ENCODE results near the gene ACOX1. TPM values are rescaled to one million over a fixed set of nuclear protein-coding genes. Genes with fewer than 3 reads are reported as not detected.
"Not testable (repeated sequence)": the region's sequence is repeated elsewhere in the genome, so short reads cannot be mapped to it uniquely, and the experiment has no call there.

The ACOX1 gene
- total RNA-seq, 4 donors from 2014 or later = 33.7 to 44.4 (median 39.1) TPM

DNA sequence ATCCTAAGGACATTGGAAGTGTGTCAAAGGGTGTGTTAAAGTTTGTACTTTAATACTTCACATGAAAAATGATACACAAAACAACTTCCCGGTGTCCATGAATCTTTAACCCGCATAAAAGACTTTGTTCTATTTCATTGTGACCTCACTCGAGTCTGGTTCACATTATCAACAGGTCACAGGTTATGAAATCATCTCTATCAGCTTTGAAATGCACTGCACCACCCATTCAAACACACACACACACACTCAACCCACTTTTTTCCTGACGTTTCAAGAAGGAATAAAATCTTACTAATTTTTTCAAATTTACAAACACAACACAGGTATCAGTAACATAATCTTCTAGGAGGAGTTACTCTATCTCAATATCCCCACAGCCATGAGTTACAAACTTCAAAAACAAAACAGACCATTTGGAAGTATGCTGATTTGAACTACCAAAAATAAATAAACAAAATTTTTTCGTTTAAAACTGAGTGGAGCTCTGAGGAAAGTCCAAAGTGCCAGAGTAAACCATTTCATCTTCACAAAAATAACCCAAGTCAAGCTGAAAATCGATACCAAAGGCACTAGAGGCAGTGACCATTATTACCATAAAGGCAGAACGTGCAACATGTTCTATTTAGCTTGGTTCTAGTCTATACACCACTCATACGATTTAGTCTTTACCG is 2.7 kb downstream of the ACOX1 start:
- TF ChIP-seq EP300 (IDR thresholded peaks at IDR 0.05) (no peak), POLR2A (IDR thresholded peaks at IDR 0.05) (no peak)
- TF ChIP-seq, protein P1, sequence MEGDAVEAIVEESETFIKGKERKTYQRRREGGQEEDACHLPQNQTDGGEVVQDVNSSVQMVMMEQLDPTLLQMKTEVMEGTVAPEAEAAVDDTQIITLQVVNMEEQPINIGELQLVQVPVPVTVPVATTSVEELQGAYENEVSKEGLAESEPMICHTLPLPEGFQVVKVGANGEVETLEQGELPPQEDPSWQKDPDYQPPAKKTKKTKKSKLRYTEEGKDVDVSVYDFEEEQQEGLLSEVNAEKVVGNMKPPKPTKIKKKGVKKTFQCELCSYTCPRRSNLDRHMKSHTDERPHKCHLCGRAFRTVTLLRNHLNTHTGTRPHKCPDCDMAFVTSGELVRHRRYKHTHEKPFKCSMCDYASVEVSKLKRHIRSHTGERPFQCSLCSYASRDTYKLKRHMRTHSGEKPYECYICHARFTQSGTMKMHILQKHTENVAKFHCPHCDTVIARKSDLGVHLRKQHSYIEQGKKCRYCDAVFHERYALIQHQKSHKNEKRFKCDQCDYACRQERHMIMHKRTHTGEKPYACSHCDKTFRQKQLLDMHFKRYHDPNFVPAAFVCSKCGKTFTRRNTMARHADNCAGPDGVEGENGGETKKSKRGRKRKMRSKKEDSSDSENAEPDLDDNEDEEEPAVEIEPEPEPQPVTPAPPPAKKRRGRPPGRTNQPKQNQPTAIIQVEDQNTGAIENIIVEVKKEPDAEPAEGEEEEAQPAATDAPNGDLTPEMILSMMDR (IDR thresholded peaks at IDR 0.05) = no peak
- Histone ChIP-seq H3K9me3 (no peaks in the 10 kb centered on the region), H3K4me3 (no peak overlapping the region), H3K27ac (peak overlapping the region; percentile 8 to 54 (median 26)), H3K4me1 (peaks cover 0 to 46% (median 22%) of the 10 kb centered on the region in 4 donors), H3K36me3 (peaks cover 0 to 18% (median 0%) of the 10 kb centered on the region in 3 donors), H3K27me3 (no peaks in the 10 kb centered on the region)
- WGBS, 2 donors = 37 to 38% methylated on average over 9 of the region's 9 CpGs
- DNase-seq (ENCODE audit: low spot score in 2 of 2) = no peak

DNA sequence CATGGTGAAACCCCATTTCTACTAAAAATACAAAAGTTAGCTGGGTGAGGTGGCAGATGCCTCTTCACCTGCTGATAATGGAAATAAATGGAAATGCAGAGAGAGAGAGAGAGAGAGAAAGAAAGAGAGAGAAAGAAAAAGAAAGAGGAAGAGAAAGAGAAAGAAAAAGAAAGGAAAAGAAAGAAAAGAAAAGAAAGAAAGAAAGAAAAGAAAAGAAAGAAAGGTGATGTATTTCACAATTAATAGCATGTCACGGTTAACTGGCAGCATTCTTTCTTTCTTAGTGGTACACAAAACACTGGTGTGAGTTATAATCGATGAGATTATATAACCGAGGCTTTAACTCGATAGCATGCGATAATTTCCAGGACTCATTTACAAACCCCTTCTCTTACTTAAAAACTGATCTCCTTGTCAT is 3.2 kb downstream of the ACOX1 start:
- Histone ChIP-seq H3K36me3 (peaks cover 0 to 23% (median 0%) of the 10 kb centered on the region in 3 donors), H3K4me3 (no peak overlapping the region), H3K9me3 (no peaks in the 10 kb centered on the region), H3K27ac (peak overlapping the region; percentile 8 to 54 (median 26)), H3K27me3 (no peaks in the 10 kb centered on the region), H3K4me1 (peaks cover 0 to 45% (median 20%) of the 10 kb centered on the region in 4 donors)
- DNase-seq (ENCODE audit: low spot score in 2 of 2) = no peak
- no peak for TF ChIP-seq POLR2A (IDR thresholded peaks at IDR 0.05)
- WGBS, 2 donors = 60 to 64% methylated on average over 5 of the region's 5 CpGs

DNA sequence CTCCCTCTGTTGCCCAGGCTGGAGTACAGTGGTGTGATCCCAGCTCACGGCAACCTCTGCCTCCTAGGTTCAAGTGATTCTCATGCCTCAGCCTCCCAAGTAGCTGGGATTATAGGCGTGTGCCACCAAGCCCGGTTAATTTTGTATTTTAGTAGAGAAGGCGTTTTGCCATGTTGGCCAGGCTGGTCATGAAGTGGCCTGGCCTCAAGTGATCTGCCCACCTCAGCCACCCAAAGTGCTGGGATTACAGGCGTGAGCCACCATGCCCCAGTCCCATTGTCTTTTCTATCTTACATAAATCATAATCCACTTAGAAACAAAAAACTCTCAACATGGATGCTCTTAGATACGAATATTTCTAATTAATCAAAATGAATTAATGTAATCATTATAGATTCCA is 3.8 kb downstream of the ACOX1 start:
- Histone ChIP-seq H3K4me1 (peaks cover 0 to 40% (median 17%) of the 10 kb centered on the region in 4 donors), H3K36me3 (peaks cover 0 to 28% (median 0%) of the 10 kb centered on the region in 3 donors), H3K27ac (peak overlapping the region in 2 of 4 donors; percentile 35 to 54)
- H3K27me3 ChIP-seq; DNase-seq (ENCODE audit: low spot score in 2 of 2); H3K9me3 ChIP-seq; H3K4me3 ChIP-seq: not testable (repeated sequence)
- 95 to 97% methylated on average over 6 of the region's 6 CpGs for WGBS, 2 donors

DNA sequence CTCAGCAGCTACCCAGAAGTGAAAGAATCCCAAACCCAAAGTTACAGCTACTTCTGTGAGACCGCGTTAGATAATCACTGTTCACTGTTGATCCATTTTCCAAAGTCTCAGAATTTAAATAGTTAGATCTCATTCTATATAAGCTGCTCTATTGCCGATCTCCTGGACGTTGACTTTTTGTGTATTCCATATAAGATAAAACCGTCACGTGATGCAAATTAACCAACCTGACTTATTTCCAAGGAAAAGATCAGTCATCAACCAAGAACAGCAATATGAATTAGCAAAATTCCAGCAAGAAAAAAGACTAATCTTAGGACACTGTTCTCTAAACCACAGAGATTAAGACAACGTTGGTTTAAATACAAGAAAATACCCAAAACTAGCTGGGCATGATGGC is 8.3 kb downstream of the ACOX1 start:
- Histone ChIP-seq H3K36me3 (peaks cover 0 to 45% (median 0%) of the 10 kb centered on the region in 3 donors), H3K4me1 (peaks cover 0 to 7% (median under 1%) of the 10 kb centered on the region in 4 donors), H3K9me3 (no peaks in the 10 kb centered on the region), H3K4me3 (no peak overlapping the region), H3K27ac (no peak overlapping the region), H3K27me3 (no peaks in the 10 kb centered on the region)
- TF ChIP-seq POLR2A (IDR thresholded peaks at IDR 0.05) (no peak), EP300 (IDR thresholded peaks at IDR 0.05) (no peak)
- TF ChIP-seq, protein P1 (IDR thresholded peaks at IDR 0.05) = no peak
- 82 to 91% methylated on average over 7 of the region's 7 CpGs for WGBS, 2 donors
- DNase-seq (ENCODE audit: low spot score in 2 of 2) = no peak

DNA sequence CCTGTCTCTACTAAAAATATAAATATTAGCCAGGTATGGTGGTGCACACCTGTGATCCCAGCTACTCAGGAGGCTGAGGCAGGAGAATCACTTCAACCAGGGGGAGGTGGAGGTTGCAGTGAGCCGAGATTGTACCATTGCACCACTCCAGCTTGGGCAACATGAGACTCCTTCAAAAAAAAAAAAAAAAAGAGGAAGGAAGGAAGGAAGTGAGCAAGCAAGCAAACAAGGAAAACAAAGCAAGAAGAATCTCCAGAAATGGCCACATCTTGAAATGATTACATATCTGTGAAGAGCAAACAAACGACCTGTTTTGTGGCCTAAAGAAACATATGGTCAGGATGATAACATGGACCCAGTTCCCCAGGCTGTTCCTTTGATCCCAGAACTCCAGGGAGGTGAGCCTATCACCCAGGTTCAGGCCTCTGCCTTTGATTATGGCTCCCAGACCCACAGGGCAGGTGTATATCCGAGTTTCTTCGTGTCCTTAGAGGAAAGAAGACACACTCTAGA is 8.9 kb downstream of the ACOX1 start:
- 54 to 67% methylated on average over 4 of the region's 4 CpGs for WGBS, 2 donors
- no peak overlapping the region for H3K4me3 ChIP-seq
- no peaks in the 10 kb centered on the region for H3K27me3 ChIP-seq
- DNase-seq (ENCODE audit: low spot score in 2 of 2) = no peak
- TF ChIP-seq, protein P1 (IDR thresholded peaks at IDR 0.05) = no peak
- TF ChIP-seq POLR2A (IDR thresholded peaks at IDR 0.05) (no peak), EP300 (IDR thresholded peaks at IDR 0.05) (peak in 1 of 2 donors; percentile 32)
- peak overlapping the region in 1 of 4 donors; percentile 1 for H3K27ac ChIP-seq
- no peaks in the 10 kb centered on the region for H3K9me3 ChIP-seq
- peaks cover 0 to 46% (median 0%) of the 10 kb centered on the region in 3 donors for H3K36me3 ChIP-seq
- peaks cover 0 to 1% (median 0%) of the 10 kb centered on the region in 4 donors for H3K4me1 ChIP-seq

DNA sequence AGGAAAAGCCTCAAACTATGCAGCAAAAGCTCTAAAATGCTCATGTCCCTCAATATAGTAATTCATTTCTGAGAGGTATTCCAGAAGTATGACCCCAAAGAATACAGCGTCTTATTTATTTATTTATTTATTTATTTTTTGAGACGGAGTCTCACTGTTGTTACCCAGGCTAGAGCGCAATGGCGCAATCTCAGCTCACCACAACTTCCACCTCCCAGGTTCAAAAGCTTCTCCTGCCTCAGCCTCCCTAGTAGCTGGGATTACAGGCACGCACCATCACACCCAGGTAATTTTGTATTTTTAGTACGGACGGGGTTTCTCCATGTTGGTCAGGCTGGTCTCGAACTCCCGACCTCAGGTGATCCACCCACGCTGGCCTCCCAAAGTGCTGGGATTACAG is 9.9 kb downstream of the ACOX1 start:
- H3K36me3 ChIP-seq = peaks cover 0 to 49% (median 0%) of the 10 kb centered on the region in 3 donors
- H3K4me1 ChIP-seq; H3K27me3 ChIP-seq; DNase-seq (ENCODE audit: low spot score in 2 of 2); H3K9me3 ChIP-seq; H3K4me3 ChIP-seq; H3K27ac ChIP-seq: not testable (repeated sequence)
- 85 to 96% methylated on average over 10 of the region's 10 CpGs for WGBS, 2 donors
